Activated T-cell treated with anti-CD3 and anti-CD28 coated beads, Interleukin-2, amount 50 U/mL, for 48 hours (primary cell): ENCODE measurements around the gene HRH3.

Experiments used
- DNase-seq, 2 experiments: peaks; one replicate each; pipeline ENCODE4 v3.0.0-alpha.2; 2020

HRH3 gene

GRCh38 chr20:62197311-62197710 lies 22.8 kb downstream of the HRH3 start:
- DNase-seq: no peak

GRCh38 chr20:62196286-62196685 lies 23.8 kb downstream of the HRH3 start:
- DNase-seq: no peak

- no peak for DNase-seq
Observed at GRCh38 chr20:62195736-62196135, 24.3 kb downstream of the HRH3 start.

DNA sequence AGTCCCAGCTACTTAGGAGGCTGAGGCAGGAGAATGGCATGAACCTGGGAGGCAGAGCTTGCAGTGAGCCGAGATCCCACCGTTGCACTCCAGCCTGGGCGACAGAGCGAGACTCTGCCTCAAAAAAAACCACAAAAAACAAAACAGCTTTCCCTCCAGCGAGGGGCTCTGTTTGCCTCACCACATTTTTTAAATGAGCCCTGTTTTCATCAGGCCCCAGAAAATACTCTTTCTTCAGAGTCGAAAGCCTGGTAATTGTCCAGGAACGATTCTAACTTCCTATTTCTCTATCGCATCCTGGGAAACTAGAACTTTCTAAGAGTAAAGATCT lies 25.0 kb downstream of the HRH3 start:
- DNase-seq: no peak

DNA sequence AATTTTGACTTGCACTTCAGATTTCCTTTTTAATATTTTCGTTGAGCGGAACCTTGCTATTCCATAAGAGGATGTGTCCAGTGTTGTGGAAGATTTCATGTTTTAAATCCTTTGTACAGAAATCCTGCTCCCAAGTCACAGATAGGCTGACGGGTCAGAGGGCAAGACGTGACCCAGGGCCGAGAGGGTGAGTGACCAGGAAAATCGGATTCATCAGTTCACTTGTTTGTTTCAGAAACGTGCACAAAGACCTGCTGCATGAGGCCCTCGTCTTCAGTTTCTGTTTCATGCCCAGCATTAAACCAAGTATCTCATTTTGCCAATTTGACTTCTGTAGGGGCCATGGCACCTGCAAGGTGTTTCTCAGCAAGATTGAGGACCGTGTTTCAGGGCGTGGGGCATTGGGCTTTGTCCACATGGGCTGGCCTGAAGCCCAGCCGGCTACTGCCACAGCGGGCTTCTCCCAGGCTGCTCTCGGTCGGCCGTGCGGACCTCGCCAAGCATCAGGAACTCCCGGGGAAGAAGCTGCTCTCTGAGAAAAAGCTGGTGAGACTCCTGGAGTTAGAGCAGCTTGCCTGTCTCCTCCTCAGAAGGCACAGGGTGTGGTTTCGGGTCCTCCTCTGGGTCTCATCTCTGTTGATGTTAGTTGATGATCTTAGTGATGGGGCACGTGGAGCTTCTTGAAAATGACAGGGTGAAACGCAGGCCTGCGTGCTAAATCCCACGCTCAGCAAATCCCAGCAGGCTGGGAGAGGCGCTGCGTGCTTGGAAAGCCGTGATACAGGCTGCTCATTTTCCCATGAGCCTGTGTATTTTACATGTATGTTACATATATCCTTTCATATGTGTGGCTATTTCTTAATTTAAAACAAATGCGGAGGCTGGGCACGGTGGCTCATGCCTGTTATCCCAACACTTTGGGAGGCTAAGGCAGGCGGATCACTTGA lies 26.7 kb downstream of the HRH3 start:
- DNase-seq: no peak

DNA sequence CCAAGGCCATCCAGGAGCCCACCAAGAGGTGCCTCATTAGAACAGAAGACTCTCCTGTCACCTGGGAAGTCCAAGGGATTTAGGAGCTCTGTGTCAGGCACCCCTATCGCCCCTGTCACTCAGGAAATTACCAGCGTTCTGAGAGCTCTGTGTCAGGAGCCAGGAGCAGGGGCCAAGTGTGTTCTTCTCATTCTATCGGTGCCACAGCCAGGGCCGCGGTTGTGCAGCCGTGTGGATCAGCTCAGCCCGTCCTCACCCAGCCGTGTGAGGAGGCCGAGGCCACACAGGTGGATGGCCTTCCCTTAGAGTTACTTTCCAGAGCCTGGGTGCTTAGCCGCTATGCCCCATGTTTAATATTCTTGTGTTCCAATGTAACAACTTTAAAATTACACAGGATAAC lies 27.4 kb downstream of the HRH3 start:
- no peak for DNase-seq

GRCh38 chr20:62191781-62192559 lies 28.1 kb downstream of the HRH3 start:
- no peak for DNase-seq

- DNase-seq: no peak
Observed at GRCh38 chr20:62190639-62191411, 29.3 kb downstream of the HRH3 start.

GRCh38 chr20:62186887-62187866 lies 32.9 kb downstream of the HRH3 start:
- DNase-seq: no peak

GRCh38 chr20:62186096-62186426 lies 34.0 kb downstream of the HRH3 start:
- DNase-seq: no peak

DNA sequence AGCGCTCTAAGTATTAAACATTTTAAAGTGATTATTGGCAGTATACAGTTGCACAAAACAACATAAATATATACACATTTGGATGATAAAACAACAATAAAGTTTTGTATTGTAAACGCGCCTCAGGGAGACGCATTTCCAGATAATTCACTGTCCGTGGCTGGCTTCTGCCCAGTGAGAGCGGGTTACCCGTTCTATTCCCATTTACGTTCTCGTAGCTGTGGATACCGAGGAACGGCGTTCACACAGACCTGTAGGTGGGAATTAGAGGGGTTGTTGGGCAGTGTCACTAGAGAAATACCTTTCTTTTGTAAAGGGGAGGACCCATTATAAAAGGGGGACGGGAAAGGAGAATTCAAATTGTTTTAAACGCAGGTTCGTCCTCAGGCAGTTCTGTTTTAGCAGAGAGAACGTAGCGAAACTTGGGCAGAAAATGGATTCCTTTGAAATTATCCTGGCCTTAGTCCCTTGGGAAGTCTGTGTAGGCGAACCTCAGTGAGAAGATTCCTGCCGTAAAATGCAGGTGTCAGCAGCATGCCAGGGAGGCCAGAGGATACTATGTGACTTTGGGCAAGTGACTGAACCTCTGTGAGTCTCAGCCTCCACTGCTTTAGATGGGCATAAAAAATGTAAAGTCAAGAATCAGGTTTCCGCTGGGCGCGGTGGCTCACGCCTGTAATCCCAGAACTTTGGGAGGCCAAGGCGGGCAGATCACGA lies 36.5 kb downstream of the HRH3 start:
- DNase-seq: no peak

GRCh38 chr20:62182469-62183425 lies 37.3 kb downstream of the HRH3 start, which contains the start of gene MTG2:
MTG2 (plus strand) TSS chr20:62183028; CDS start chr20:62193421, 10,393 bp downstream.
- DNase-seq: peak; percentile 95

GRCh38 chr20:62181808-62182207 lies 38.3 kb downstream of the HRH3 start:
- no peak for DNase-seq

GRCh38 chr20:62179162-62179504 lies 40.9 kb downstream of the HRH3 start:
- no peak for DNase-seq

- no peak for DNase-seq
Observed at GRCh38 chr20:62178316-62179161, 41.5 kb downstream of the HRH3 start.

DNA sequence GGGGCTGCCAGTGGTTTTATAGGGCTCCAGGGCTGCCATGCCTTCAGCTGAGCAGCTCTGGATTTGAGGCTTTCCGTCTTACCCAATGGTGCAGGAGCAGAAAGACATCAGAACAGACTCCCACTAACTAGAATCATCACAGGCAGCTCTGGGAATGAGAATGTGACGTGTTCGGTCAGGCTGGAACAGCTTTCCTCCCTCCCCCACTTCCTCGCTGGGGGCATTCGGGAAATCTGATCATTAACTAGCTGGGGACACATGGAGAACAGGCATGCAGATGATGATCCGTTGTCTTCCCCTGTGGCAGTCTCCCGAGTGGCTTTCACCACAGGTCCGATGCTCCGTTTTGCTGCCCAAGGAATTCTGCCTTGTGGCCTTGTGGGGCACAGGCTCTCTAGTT lies 42.8 kb downstream of the HRH3 start:
- no peak for DNase-seq

DNA sequence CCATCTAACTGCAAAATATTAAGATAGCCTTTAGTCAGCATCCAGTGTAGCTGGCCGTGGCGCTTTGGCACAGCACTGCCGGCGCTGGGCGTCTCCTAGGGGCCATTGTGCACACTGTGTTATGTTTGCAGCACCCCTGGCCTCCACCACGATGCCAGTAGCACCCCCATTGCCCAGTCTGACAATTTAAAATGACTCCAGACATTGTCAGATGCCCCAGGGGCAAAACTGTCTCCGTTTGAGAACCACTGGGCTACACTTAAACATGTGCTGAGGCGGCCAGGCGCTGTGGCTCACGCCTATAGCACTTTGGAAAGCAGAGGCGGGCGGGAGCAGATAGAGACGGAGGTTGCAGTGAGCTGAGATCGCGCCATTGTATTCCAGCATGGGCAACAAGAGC lies 43.2 kb downstream of the HRH3 start:
- DNase-seq: no peak

DNA sequence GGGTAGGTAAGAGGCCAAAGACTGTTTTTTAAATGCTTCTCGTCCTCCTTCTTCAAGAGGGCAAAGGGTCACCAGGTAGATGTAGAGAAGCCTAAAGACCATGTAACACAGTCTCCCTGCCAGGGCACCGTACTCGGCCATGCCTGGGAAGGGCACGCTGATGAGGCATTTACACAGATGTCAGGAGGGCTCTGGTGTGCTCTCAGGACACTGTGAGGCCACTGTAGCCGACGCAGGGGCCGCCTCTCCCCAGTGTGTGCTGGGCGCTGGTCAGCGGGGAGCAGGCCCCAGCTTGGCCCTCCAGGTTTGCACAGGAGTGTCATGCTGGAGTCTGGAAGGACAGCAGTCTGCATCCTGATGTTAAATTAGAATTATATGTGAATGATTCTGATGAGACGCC lies 44.4 kb downstream of the HRH3 start:
- no peak for DNase-seq

DNA sequence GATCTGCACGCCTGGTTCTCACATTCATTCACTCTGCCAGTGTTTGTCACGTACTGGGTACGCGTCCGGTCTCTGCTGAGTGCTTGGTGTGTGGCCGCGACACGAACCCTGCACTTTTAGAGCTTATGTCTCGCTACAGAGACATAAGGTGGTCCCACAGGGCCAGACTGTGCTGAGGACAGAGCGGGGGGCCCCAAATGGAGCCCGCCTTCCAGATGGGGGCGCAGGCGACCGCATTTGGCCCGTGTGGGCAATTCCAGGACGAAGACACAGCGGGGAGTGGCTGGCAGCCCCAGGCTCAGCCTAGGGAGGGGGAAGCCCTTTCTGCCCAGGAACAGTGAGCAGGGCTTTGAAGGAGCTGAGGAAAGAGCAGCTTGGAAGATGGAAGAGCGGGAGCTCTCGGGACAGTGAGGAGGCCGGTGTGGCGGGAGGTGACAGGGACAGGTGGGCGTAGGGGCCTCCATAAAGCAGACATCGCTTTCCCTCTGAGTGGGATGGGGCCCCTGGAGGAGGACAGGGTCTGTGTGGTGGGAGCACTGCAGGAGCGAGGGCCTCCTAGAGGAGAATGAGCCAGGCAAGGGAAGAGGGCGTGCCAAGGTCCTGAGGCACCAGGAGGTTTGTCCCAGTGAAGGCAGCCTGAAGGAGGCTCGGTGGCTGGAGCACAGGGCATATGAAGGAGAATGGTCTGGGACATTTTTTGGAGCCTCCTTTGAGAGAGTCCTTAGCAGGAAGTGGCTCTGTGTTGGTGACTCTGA lies 45.0 kb downstream of the HRH3 start:
- no peak for DNase-seq
